ACHN (cell line): ENCODE data around the gene PIK3R5.

Source experiments
- DNase-seq: peaks from one replicate; pipeline ENCODE4 v3.0.0-alpha.2; 2015
- in situ Hi-C: cut with HindIII; loops from 2 replicates; pipeline ENCODE4 v1.10.0; 2017; ENCODE audit warnings: low sequenced_read_pairs, low pct_ligation_motif_present, low pct_unique_long_range_greater_than_20kb

PIK3R5 gene, protein sequence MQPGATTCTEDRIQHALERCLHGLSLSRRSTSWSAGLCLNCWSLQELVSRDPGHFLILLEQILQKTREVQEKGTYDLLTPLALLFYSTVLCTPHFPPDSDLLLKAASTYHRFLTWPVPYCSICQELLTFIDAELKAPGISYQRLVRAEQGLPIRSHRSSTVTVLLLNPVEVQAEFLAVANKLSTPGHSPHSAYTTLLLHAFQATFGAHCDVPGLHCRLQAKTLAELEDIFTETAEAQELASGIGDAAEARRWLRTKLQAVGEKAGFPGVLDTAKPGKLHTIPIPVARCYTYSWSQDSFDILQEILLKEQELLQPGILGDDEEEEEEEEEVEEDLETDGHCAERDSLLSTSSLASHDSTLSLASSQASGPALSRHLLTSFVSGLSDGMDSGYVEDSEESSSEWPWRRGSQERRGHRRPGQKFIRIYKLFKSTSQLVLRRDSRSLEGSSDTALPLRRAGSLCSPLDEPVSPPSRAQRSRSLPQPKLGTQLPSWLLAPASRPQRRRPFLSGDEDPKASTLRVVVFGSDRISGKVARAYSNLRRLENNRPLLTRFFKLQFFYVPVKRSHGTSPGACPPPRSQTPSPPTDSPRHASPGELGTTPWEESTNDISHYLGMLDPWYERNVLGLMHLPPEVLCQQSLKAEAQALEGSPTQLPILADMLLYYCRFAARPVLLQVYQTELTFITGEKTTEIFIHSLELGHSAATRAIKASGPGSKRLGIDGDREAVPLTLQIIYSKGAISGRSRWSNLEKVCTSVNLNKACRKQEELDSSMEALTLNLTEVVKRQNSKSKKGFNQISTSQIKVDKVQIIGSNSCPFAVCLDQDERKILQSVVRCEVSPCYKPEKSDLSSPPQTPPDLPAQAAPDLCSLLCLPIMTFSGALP

DNA sequence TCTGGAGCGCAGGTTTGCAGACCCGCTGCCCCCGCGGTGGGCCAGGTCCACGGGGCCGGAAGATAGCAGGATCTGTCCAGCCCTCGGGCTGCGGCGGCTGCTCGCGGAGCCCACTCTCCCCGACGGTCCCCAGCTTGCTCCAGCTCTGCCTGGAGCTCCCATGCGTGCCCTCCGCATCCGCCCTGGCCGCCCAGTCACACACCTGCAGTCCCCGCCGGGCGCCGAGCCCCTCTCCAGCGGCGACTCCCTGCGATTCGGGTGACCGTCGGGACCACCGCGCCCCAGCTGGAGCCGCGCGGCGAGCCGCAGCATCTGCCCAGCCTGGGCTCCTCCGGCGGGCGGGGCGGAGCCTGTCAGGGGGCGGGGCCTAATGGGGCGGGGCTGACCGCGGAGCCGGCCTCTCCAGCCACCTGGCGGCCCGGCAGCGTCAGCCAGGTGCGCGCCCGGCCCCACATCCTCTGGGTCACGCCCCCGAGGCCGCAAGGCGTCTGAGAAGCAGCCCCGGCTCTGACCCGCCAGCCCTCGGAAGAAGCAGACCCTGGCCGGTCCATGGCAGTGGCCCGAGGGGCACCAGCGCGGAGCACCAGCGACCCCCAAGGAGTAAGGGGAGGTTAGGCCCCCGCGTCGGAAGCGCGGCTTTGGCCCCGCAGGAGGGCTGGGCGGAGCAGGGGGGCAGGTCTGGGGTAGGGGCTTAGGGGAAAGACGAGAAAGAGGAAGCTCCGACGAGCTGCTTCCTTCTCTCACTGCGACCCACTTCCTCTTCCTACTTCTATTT lies at the start of gene PIK3R5:
Gene PIK3R5 (minus strand): TSS at position 314 of the 775 bp plus-strand sequence. CDS start 54,213 bp downstream, outside the sequence.
- in situ Hi-C loops: no loop called here
- no peak for DNase-seq

- no peak for DNase-seq
- in situ Hi-C loops: no loop called here
Measured at GRCh38 chr17:9011001-9011400, 45.5 kb upstream of the PIK3R5 start.

GRCh38 chr17:9009737-9010136 lies 44.2 kb upstream of the PIK3R5 start:
- in situ Hi-C loops: no loop called here
- no peak for DNase-seq

- in situ Hi-C loops: no loop called here
- DNase-seq: no peak
Measured at GRCh38 chr17:9009096-9009495, 43.6 kb upstream of the PIK3R5 start.

- in situ Hi-C loops: no loop called here
- DNase-seq: no peak
Measured at GRCh38 chr17:9007052-9007714, 41.7 kb upstream of the PIK3R5 start.

DNA sequence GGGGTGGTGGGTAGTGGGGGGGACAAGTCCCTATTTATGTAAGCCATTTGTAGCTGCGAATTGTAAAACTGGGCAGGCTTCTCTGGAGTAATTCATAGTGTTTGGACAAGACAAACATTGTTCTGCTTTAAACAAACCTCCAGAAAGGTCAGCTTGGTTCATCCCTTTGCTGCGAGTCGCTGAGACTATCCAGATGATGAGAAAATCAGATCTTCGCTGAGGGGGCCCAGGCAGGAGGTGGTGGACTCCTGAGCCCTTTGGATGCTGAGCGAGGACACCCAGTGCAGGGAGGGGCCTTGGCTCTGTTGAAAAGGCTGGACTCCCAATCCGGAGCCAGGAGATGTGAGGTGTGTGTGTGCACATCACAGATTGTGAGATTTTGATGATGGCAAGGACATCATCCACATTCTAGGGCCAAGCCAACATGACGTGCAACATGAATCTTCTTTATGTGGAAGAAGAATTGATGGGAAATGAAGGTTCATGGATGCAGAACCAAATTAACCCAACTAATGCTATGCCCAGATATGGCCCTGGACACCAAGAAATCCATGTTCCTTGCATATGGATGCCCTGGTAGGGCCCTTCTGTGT lies 40.8 kb upstream of the PIK3R5 start:
- in situ Hi-C loops: no loop called here
- no peak for DNase-seq

- in situ Hi-C loops: no loop called here
- no peak for DNase-seq
Measured at GRCh38 chr17:9004961-9005285, 39.4 kb upstream of the PIK3R5 start.

GRCh38 chr17:9004132-9004960 lies 38.8 kb upstream of the PIK3R5 start:
- DNase-seq: no peak
- in situ Hi-C loops: no loop called here

DNA sequence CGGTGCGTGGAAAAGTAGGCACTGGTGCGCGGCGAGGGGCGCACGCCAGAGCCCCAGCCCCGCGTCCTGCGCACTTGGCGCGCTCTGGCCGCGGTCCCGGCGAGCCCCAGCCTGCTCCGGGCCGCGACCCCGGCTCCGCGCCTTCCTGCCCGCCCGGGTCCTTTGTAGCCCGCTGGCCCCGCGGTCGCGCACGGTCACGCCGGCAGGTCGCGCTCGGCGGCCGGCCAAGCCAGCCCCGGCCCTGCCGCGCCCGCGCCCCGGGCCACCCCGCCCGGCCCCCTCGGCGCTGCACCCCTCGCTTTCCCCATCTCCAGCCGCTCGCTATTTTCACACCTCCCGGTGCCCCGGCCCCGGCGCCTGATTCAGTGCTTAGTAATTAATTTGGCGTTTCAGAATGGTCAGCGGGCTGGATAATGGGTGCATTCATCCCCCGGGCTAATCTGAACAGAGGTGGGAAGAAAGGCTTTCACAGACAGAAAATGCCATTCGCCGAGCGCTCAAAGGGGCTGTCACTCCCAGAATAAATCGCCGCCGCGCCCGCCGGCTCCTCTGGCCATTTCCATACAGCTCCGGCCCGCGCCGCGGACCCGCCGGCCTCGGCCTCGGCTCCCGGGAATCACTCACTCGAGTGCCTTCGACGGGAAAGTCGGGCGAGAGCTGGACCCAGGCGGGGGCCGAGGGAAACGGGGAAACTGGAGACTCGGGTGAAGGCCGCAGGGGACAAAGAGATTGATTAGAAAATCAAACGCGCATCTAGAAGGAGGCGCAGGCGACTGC lies 38.0 kb upstream of the PIK3R5 start:
- no peak for DNase-seq
- in situ Hi-C loops: no loop called here

- in situ Hi-C loops: no loop called here
Measured at GRCh38 chr17:9002606-9003354, 37.3 kb upstream of the PIK3R5 start.

GRCh38 chr17:9002227-9002605 lies 36.7 kb upstream of the PIK3R5 start:
- in situ Hi-C loops: no loop called here

More at GRCh38 chr17:9002606-9003354, 37.3 kb upstream of the PIK3R5 start:
- DNase-seq: peak; percentile 17

GRCh38 chr17:9001559-9001958 lies 36.1 kb upstream of the PIK3R5 start:
- in situ Hi-C loops: no loop called here
- DNase-seq: no peak

More at GRCh38 chr17:9002227-9002605, 36.7 kb upstream of the PIK3R5 start:
- DNase-seq: no peak

GRCh38 chr17:8997994-8998628 lies 32.6 kb upstream of the PIK3R5 start:
- in situ Hi-C loops: no loop called here

DNA sequence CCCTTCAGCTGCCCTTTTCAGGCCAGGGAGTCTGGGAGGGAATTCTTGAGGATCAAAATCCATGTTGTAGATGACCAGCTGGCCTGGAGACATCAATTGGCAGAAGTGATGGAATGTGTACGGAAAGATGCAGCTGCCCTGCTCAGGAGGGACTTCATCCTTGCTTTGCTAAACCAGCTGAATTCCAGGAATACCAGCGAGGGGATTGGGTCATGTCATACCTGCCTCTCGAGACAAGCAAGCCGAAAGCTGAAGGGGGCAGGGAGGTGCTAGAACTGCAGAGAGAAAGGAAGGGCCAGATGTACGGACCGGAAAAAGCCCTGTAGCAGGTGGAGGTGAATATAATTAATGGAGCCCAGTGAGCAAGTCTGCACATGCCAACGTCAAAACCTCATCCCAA lies 30.2 kb upstream of the PIK3R5 start:
- DNase-seq: no peak
- in situ Hi-C loops: no loop called here

More at GRCh38 chr17:8997994-8998628, 32.6 kb upstream of the PIK3R5 start:
- DNase-seq: peak; percentile 66

DNA sequence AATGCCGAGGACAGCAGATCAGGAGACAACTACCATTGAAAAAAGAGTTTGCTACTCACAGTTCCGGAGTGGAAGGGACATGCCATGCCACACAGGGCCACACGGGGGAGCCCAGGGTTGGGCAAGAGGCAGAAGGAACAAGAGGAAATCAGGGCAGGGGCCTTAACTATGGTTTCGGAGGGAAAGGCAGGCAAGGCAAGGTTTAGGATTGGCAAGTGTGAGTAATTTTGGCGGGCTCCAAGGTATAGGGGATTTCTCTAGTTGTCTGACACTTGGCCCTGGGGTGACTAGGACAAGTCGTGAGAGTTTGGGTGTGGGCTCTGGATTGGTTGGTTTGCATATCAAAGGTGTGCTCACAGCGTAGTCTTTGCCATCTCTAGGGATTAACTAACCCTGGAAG lies 28.8 kb upstream of the PIK3R5 start:
- in situ Hi-C loops: no loop called here
- peak; percentile 60 for DNase-seq
